ENCODE data around the gene U2AF1. TPM values are rescaled to one million over a fixed set of nuclear protein-coding genes. Genes with fewer than 3 reads are reported as not detected.
"Not testable (repeated sequence)": the region's sequence is repeated elsewhere in the genome, so short reads cannot be mapped to it uniquely, and the experiment has no call there.

Gene U2AF1
- total RNA-seq, 4 donors from 2014 or later = 28.4 to 48.9 (median 36.8) TPM

GRCh38 chr21:43104642-43105041 is 2.7 kb downstream of the U2AF1 start:
- intact Hi-C loops (cut with DNase I); H3K36me3 ChIP-seq; DNase-seq; H3K9me3 ChIP-seq; H3K27ac ChIP-seq; H3K4me1 ChIP-seq; H3K27me3 ChIP-seq; H3K4me3 ChIP-seq: not testable (repeated sequence)
- WGBS, 2 donors = 84% methylated on average over 2 of the region's 5 CpGs; no CpG with 5 or more reads in 1 of the 2 donors

- H3K27me3 ChIP-seq; H3K36me3 ChIP-seq; H3K27ac ChIP-seq; H3K4me1 ChIP-seq; intact Hi-C loops (cut with DNase I); H3K9me3 ChIP-seq; H3K4me3 ChIP-seq; DNase-seq: not testable (repeated sequence)
- WGBS, 2 donors = no CpG with 5 or more reads among the region's 4 CpGs
These were observed 5.1 kb downstream of the U2AF1 start for GRCh38 chr21:43102281-43102680.

GRCh38 chr21:43101676-43102075 is 5.7 kb downstream of the U2AF1 start:
- H3K9me3 ChIP-seq; intact Hi-C loops (cut with DNase I); H3K4me3 ChIP-seq: not testable (repeated sequence)

GRCh38 chr21:43101000-43101399 is 6.4 kb downstream of the U2AF1 start:
- H3K27ac ChIP-seq; H3K4me1 ChIP-seq; H3K36me3 ChIP-seq; H3K9me3 ChIP-seq; DNase-seq; intact Hi-C loops (cut with DNase I); H3K4me3 ChIP-seq; H3K27me3 ChIP-seq: not testable (repeated sequence)
- WGBS, 2 donors = no CpG with 5 or more reads among the region's 7 CpGs

More at GRCh38 chr21:43101676-43102075, 5.7 kb downstream of the U2AF1 start:
- not testable (repeated sequence) for H3K4me1 ChIP-seq, H3K27ac ChIP-seq, H3K36me3 ChIP-seq, H3K27me3 ChIP-seq, DNase-seq
- whole genome bisulfite sequencing, 2 donors = no CpG with 5 or more reads among the region's 5 CpGs

- H3K4me3 ChIP-seq, H3K27ac ChIP-seq: not testable (repeated sequence)
These were observed 15.3 kb downstream of the U2AF1 start for GRCh38 chr21:43091979-43092614.

GRCh38 chr21:43090947-43091346 is 16.4 kb downstream of the U2AF1 start:
- DNase-seq; H3K9me3 ChIP-seq; H3K27ac ChIP-seq; H3K4me1 ChIP-seq; H3K4me3 ChIP-seq; H3K36me3 ChIP-seq; H3K27me3 ChIP-seq; intact Hi-C loops (cut with DNase I): not testable (repeated sequence)
- no CpG with 5 or more reads among the region's 3 CpGs for WGBS, 2 donors

More at GRCh38 chr21:43091979-43092614, 15.3 kb downstream of the U2AF1 start:
- H3K9me3 ChIP-seq; H3K27me3 ChIP-seq; intact Hi-C loops (cut with DNase I); H3K4me1 ChIP-seq; DNase-seq; H3K36me3 ChIP-seq: not testable (repeated sequence)
- no CpG with 5 or more reads among the region's 16 CpGs for WGBS, 2 donors

GRCh38 chr21:43089463-43089862 is 17.9 kb downstream of the U2AF1 start:
- intact Hi-C loops (cut with DNase I); DNase-seq; H3K4me3 ChIP-seq: not testable (repeated sequence)

GRCh38 chr21:43082587-43083300 is 24.6 kb downstream of the U2AF1 start:
- H3K27ac ChIP-seq; H3K27me3 ChIP-seq; H3K9me3 ChIP-seq; H3K36me3 ChIP-seq; intact Hi-C loops (cut with DNase I); H3K4me1 ChIP-seq; H3K4me3 ChIP-seq; DNase-seq: not testable (repeated sequence)
- WGBS, 2 donors = no CpG with 5 or more reads among the region's 24 CpGs

More at GRCh38 chr21:43089463-43089862, 17.9 kb downstream of the U2AF1 start:
- not testable (repeated sequence) for H3K27ac ChIP-seq, H3K9me3 ChIP-seq, H3K4me1 ChIP-seq, H3K36me3 ChIP-seq, H3K27me3 ChIP-seq
- WGBS, 2 donors = no CpG with 5 or more reads among the region's 17 CpGs

- H3K27me3 ChIP-seq; H3K36me3 ChIP-seq; H3K9me3 ChIP-seq; H3K4me3 ChIP-seq; H3K27ac ChIP-seq; H3K4me1 ChIP-seq; DNase-seq; intact Hi-C loops (cut with DNase I): not testable (repeated sequence)
- no CpG with 5 or more reads among the region's 28 CpGs for WGBS, 2 donors
These were observed 30.7 kb downstream of the U2AF1 start for GRCh38 chr21:43076643-43077042.

DNA sequence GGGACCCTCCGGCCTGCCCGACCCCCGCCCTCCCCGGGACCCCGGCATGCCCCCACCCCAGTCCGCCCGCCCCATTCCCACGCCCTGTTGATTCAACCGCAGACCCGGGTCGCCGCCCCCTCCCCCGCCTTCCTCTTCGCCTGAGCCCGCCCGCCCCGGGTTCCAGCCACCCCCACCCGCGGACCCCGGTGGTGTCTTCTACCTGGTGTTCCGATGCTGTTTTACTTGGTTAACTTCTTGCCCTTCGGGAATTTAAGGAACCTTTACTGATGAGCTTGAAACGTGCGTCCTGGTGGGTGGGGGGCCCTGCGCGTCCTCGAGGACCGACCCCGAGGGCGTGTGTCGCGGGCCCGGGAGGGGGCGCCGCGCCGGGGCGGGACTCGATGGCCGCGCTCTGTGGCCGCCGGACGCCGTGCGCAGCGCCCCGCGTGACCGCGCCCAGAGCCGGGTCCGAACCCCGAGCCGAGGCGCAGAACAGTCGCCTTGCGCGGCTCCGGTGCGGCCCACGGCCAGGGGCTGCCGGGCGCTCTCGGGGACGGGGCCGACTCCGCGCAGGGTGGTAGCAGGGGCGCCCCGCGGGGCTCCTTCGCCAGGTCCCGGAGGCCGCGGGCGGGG is 31.2 kb downstream of the U2AF1 start:
- DNase-seq; H3K27ac ChIP-seq; H3K36me3 ChIP-seq; intact Hi-C loops (cut with DNase I); H3K9me3 ChIP-seq; H3K4me1 ChIP-seq; H3K4me3 ChIP-seq; H3K27me3 ChIP-seq: not testable (repeated sequence)
- no CpG with 5 or more reads among the region's 77 CpGs for WGBS, 2 donors

DNA sequence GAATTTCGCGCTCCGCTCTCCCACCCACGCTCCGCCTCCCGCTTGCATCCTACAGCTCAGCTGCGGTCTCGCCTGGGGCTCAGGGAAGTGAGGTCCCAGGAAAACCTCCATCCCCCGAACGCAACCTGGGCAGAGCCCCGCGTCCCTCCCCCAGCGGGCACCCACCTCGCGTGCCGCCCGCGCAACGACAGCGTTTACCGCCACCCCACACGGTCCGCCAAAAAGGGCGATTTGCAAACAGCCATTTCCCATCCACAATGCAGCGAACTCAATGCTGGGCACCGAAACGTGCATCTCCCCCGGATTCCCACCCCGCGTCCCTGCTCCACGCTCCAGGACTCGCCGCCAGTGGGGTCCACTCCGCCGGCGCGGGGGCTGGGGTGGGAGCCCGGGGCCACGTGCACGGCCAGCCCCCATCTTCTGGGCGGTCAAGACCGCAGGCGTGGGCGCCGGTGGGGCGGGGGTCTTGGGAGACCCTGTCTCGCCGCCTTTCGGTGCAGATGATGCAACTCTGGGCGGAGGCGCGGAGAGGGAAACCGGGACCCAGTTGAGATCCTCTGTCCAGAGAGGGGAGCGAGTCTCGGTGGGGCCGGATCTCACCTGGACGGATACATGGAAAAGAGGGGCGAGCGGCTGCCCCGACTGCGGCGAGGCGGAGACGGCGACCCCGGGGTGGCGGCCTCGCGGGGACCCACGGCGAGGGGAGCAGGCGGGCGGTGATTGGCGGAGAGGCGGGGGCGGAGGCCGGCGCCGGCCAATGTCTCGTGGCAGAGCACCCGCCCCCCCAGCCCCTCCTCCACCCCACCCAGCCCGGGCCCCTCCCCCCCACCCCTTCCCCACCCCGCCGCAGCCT is 32.0 kb downstream of the U2AF1 start, which contains the start of gene CBS:
CBS (minus strand) TSS at position 666 of the 853 bp plus-strand sequence. CDS start 3,642 bp downstream, outside the sequence.
- DNase-seq; H3K27ac ChIP-seq; intact Hi-C loops (cut with DNase I); H3K36me3 ChIP-seq; H3K4me3 ChIP-seq; H3K9me3 ChIP-seq; H3K27me3 ChIP-seq; H3K4me1 ChIP-seq: not testable (repeated sequence)
- WGBS, 2 donors = no CpG with 5 or more reads among the region's 84 CpGs

- no CpG with 5 or more reads among the region's 74 CpGs for WGBS, 2 donors
- H3K4me1 ChIP-seq; H3K36me3 ChIP-seq; H3K4me3 ChIP-seq; H3K9me3 ChIP-seq; H3K27me3 ChIP-seq; H3K27ac ChIP-seq; intact Hi-C loops (cut with DNase I); DNase-seq: not testable (repeated sequence)
These were observed 32.8 kb downstream of the U2AF1 start for GRCh38 chr21:43074401-43075169.
